GM21786 (cell line): ENCODE measurements around the gene CCBE1.
"Not testable (repeated sequence)": the region's sequence is repeated elsewhere in the genome, so short reads cannot be mapped to it uniquely, and the experiment has no call there.

ENCODE experiments used
- ATAC-seq: cut with Tn5 transposase; IDR thresholded peaks from one replicate; pipeline ENCODE4 v1.9.1; 2021; ENCODE audit not compliant: unreplicated experiment

The CCBE1 gene

GRCh38 chr18:59547581-59548182, 149.5 kb downstream of the CCBE1 start:
- ATAC-seq: no peak

GRCh38 chr18:59546188-59546587, 151.0 kb downstream of the CCBE1 start:
- no peak for ATAC-seq

GRCh38 chr18:59540780-59541179, 156.4 kb downstream of the CCBE1 start:
- no peak for ATAC-seq

GRCh38 chr18:59540346-59540745, 156.9 kb downstream of the CCBE1 start:
- no peak for ATAC-seq

GRCh38 chr18:59539108-59539507, 158.1 kb downstream of the CCBE1 start:
- no peak for ATAC-seq

GRCh38 chr18:59537579-59537978, 159.6 kb downstream of the CCBE1 start:
- no peak for ATAC-seq

GRCh38 chr18:59536166-59536565, 161.1 kb downstream of the CCBE1 start:
- no peak for ATAC-seq

- ATAC-seq: no peak
These were observed 162.2 kb downstream of the CCBE1 start for GRCh38 chr18:59535055-59535454.

GRCh38 chr18:59528866-59529265, 168.4 kb downstream of the CCBE1 start:
- no peak for ATAC-seq

GRCh38 chr18:59520562-59521355, 176.5 kb downstream of the CCBE1 start:
- ATAC-seq: no peak

GRCh38 chr18:59518705-59519104, 178.5 kb downstream of the CCBE1 start:
- no peak for ATAC-seq

- no peak for ATAC-seq
These were observed 179.6 kb downstream of the CCBE1 start for GRCh38 chr18:59517446-59518165.

- no peak for ATAC-seq
These were observed 180.7 kb downstream of the CCBE1 start for GRCh38 chr18:59516356-59517155.

GRCh38 chr18:59515956-59516355, 181.3 kb downstream of the CCBE1 start:
- ATAC-seq: not testable (repeated sequence)

GRCh38 chr18:59515147-59515546, 182.1 kb downstream of the CCBE1 start:
- no peak for ATAC-seq

GRCh38 chr18:59514203-59514602, 183.0 kb downstream of the CCBE1 start:
- no peak for ATAC-seq

- ATAC-seq: no peak
These were observed 185.0 kb downstream of the CCBE1 start for GRCh38 chr18:59512025-59512755.

GRCh38 chr18:59509481-59510442, 187.5 kb downstream of the CCBE1 start:
- no peak for ATAC-seq

- ATAC-seq: no peak
These were observed 191.9 kb downstream of the CCBE1 start for GRCh38 chr18:59505356-59505755.
